HepG2 (cell line): Measurements from ENCODE around the gene ATP4A. TPM values are rescaled to one million over a fixed set of nuclear protein-coding genes. Genes with fewer than 3 reads are reported as not detected.

ENCODE experiments used
- ATAC-seq: fragments of 200-7000 bp; cut with Tn5 transposase; 3 replicates; pipeline ENCODE4 v1.9.1; 2020; ENCODE audit warnings: mild to moderate bottlenecking, moderate library complexity
- BruUV-seq: library from RNA; stranded (reverse); fragments of 400-500 nt; replicated peaks from 2 replicates; lab custom pipeline; 2021; lab: Mats Ljungman, UMichigan
- CTCF ChIA-PET: fragments of 300-600 bp; formaldehyde crosslinking; extraction: SDS; loops from one replicate; lab custom pipeline; 2021; ENCODE audit warnings: low total read pairs, inconsistent platforms, low intra/inter-chr PET ratio; lab: Yijun Ruan, JAX
- POLR2A ChIA-PET: fragments of 350-600 bp; sonication (Branson Sonifier 250); formaldehyde crosslinking; loops from one replicate; lab custom pipeline; 2020; ENCODE audit warnings: antibody characterized with exemption, inconsistent platforms; lab: Yijun Ruan, JAX
- DNase-seq: peaks from one replicate; pipeline ENCODE4 v3.0.0-alpha.2; 2015; ENCODE audit warnings: low spot score
- FAIRE-seq: peaks from 3 replicates; lab custom pipeline; 2011; peaks lifted over from hg19 to GRCh38; lab: Jason Lieb, UNC
- H2AFZ ChIP-seq: one replicate; pipeline ENCODE4 v1.6.1; 2011; ENCODE audit warnings: low read length, inconsistent platforms
- H3K27ac ChIP-seq: fragments of 300-600 bp; 3 replicates; pipeline ENCODE4 v1.8.0; 2011; ENCODE audit warnings: mixed run types, mild to moderate bottlenecking, mixed read lengths, low read length, inconsistent platforms; ENCODE audit not compliant: insufficient read depth; ENCODE audit errors: extremely low read length
- H3K27me3 ChIP-seq, 2 experiments: fragments of 200-600 bp in 1 of 2; 2 replicates in 1 of 2; 3 replicates in 1 of 2; pipeline versions ENCODE4 v1.6.0 to v1.8.0; 2011; ENCODE audit warnings: low read length in 2 of 2, mild to moderate bottlenecking in 2 of 2, moderate library complexity in 2 of 2, inconsistent platforms in 1 of 2; ENCODE audit not compliant: insufficient read depth in 2 of 2, control insufficient read depth in 1 of 2
- H3K36me3 ChIP-seq, 2 experiments: fragments of 200-600 bp in 1 of 2; replicated peaks in 1 of 2; 2 replicates in 1 of 2; 3 replicates in 1 of 2; pipeline versions ENCODE4 v1.5.1 to v1.8.0; 2011; ENCODE audit warnings: low read length in 2 of 2, inconsistent platforms in 1 of 2; ENCODE audit not compliant: insufficient read depth in 2 of 2, control insufficient read depth in 1 of 2
- H3K4me1 ChIP-seq: 2 replicates; pipeline ENCODE4 v1.5.1; 2012; ENCODE audit warnings: low read length, inconsistent platforms; ENCODE audit not compliant: insufficient read depth
- H3K4me2 ChIP-seq: 2 replicates; pipeline ENCODE4 v1.6.0; 2011; ENCODE audit warnings: low read depth, low read length, inconsistent platforms
- H3K4me3 ChIP-seq, 3 experiments: fragments of 200-600 bp in 1 of 3; sonication (generic), shearing (Covaris generic) in 1 of 3; replicated peaks in 1 of 3; 2 replicates each; pipeline ENCODE4 v1.5.1; 2011 to 2016; ENCODE audit warnings: low read length in 3 of 3, inconsistent platforms in 2 of 3, low read depth in 2 of 3, mild to moderate bottlenecking in 2 of 3, control low read depth in 1 of 3, mixed read lengths in 1 of 3; ENCODE audit not compliant: insufficient read depth in 1 of 3
- H3K79me2 ChIP-seq: one replicate; pipeline ENCODE4 v1.6.1; 2011; ENCODE audit warnings: low read length, inconsistent platforms; ENCODE audit not compliant: insufficient read depth
- H3K9ac ChIP-seq: 2 replicates; pipeline ENCODE4 v1.6.0; 2011; ENCODE audit warnings: mild to moderate bottlenecking, low read depth, low read length, inconsistent platforms; ENCODE audit not compliant: insufficient read depth
- H3K9me3 ChIP-seq: 2 replicates; pipeline ENCODE4 v1.5.1; 2012; ENCODE audit warnings: mild to moderate bottlenecking, low read length
- H4K20me1 ChIP-seq: 2 replicates; pipeline ENCODE4 v1.6.0; 2011; ENCODE audit warnings: inconsistent platforms, mild to moderate bottlenecking, low read length, moderate library complexity; ENCODE audit not compliant: insufficient read depth
- CHCHD3 ChIP-seq: sonication (generic); formaldehyde crosslinking; IDR thresholded peaks from 2 replicates; pipeline ENCODE4 v1.8.0; 2022; ENCODE audit warnings: mild to moderate bottlenecking, missing genetic modification reagents, moderate library complexity
- ESRRA ChIP-seq: sonication (generic); formaldehyde crosslinking; IDR thresholded peaks from 2 replicates; pipeline ENCODE4 v1.5.1; 2020; ENCODE audit warnings: mild to moderate bottlenecking, low read depth, missing genetic modification reagents
- GPN1 ChIP-seq: sonication (generic); formaldehyde crosslinking; IDR thresholded peaks from 2 replicates; pipeline ENCODE4 v1.5.1; 2020; ENCODE audit warnings: missing genetic modification reagents, borderline replicate concordance
- HNRNPLL ChIP-seq: fragments of 200-400 bp; formaldehyde crosslinking; IDR thresholded peaks from 2 replicates; pipeline ENCODE4 v1.6.1; 2017; ENCODE audit warnings: mild to moderate bottlenecking, low read depth, low read length; ENCODE audit not compliant: poor library complexity, severe bottlenecking
- MAX ChIP-seq: IDR thresholded peaks from 2 replicates; pipeline ENCODE4 v1.6.1; 2012; ENCODE audit warnings: inconsistent platforms
- SOX6 ChIP-seq, 2 experiments: fragments of 450-650 bp in 1 of 2; sonication (generic) in 1 of 2; formaldehyde crosslinking in 1 of 2; IDR thresholded peaks; 2 replicates each; pipeline versions ENCODE4 v1.4.0 to v1.6.1; 2017 to 2020; ENCODE audit warnings: antibody characterized with exemption in 1 of 2, mild to moderate bottlenecking in 1 of 2, missing genetic modification reagents in 1 of 2
- SRF ChIP-seq: IDR thresholded peaks from 2 replicates; pipeline ENCODE4 v1.6.1; 2011; ENCODE audit warnings: mild to moderate bottlenecking, low read depth, low read length, moderate library complexity
- ZBTB7A ChIP-seq: sonication (generic); formaldehyde crosslinking; IDR thresholded peaks from 2 replicates; pipeline ENCODE4 v1.8.0; 2022; ENCODE audit warnings: mild to moderate bottlenecking, missing genetic modification reagents
- ZFP90 ChIP-seq: sonication (generic); formaldehyde crosslinking; IDR thresholded peaks from 2 replicates; pipeline ENCODE4 v1.8.0; 2022; ENCODE audit warnings: missing genetic modification reagents, mild to moderate bottlenecking, inconsistent platforms, borderline replicate concordance
- ZFY ChIP-seq: sonication (generic); formaldehyde crosslinking; IDR thresholded peaks from 2 replicates; pipeline ENCODE4 v1.4.0; 2020; ENCODE audit warnings: missing genetic modification reagents
- ZNF143 ChIP-seq: sonication (generic); formaldehyde crosslinking; IDR thresholded peaks from 2 replicates; pipeline ENCODE4 v1.4.0; 2020; ENCODE audit warnings: missing genetic modification reagents
- ZNF337 ChIP-seq: sonication (generic); formaldehyde crosslinking; IDR thresholded peaks from 2 replicates; pipeline ENCODE4 v1.5.1; 2020; ENCODE audit warnings: missing genetic modification reagents, low read depth, mild to moderate bottlenecking, borderline replicate concordance
- ZNF672 ChIP-seq: sonication (generic); formaldehyde crosslinking; IDR thresholded peaks from 2 replicates; pipeline ENCODE4 v1.8.1; 2022; ENCODE audit warnings: missing genetic modification reagents
- ZNF776 ChIP-seq: sonication (generic); formaldehyde crosslinking; IDR thresholded peaks from 2 replicates; pipeline ENCODE4 v1.4.0; 2020; ENCODE audit warnings: mild to moderate bottlenecking, missing genetic modification reagents
- ZNF792 ChIP-seq: IDR thresholded peaks from 2 replicates; pipeline ENCODE4 v1.6.1; 2016
- WGBS: methylation state at CpG from one replicate; pipeline ENCODE4 v1.1.6; 2017; ENCODE audit warnings: low lambda C conversion rate; 5-methylcytosine and 5-hydroxymethylcytosine counted together
- in situ Hi-C: cut with HindIII; loops from 2 replicates; pipeline ENCODE4 v1.10.0; 2017; ENCODE audit warnings: low pct_unique_long_range_greater_than_20kb; ENCODE audit not compliant: extremely low pct_ligation_motif_present
- intact Hi-C: fragments of 100-400 bp; cut with micrococcal nuclease; formaldehyde crosslinking; loops from one replicate; pipeline ENCODE4 v1.10.0; 2022; ENCODE audit not compliant: unreplicated experiment
- polyA plus RNA-seq, 8 experiments: library from polyadenylated mRNA; depleted of rRNA in 3 of 8; stranded (reverse) in 7 of 8; unstranded in 1 of 8; fragments of >200 nt; fragmentation: Illumina TruSeq in 4 of 8; extraction: Trizol in 4 of 8; gene quantifications; 2 replicates each; pipeline versions ENCODE4 v1.2.1 to v1.2.3, GENCODE V29; 2011 to 2016; ENCODE audit warnings: low read depth in 4 of 8, missing spikeins in 1 of 8, mixed read lengths in 1 of 8; ENCODE audit not compliant: insufficient read depth in 1 of 8
- total RNA-seq, 5 experiments: library from RNA; depleted of rRNA; stranded (reverse); fragments of >200 nt; fragmentation: Illumina TruSeq; extraction: Trizol; gene quantifications; 2 replicates each; pipeline ENCODE4 v1.2.3, GENCODE V29; 2016; ENCODE audit warnings: low read depth in 1 of 5
- TF ChIP-seq, protein P1 (sequence below): sonication (generic); formaldehyde crosslinking; IDR thresholded peaks from 2 replicates; pipeline ENCODE4 v1.9.0; 2021; ENCODE audit warnings: missing genetic modification reagents, mild to moderate bottlenecking, borderline replicate concordance

Gene ATP4A
- total and polyA plus RNA-seq, 2 of the 13 experiments (the other 11 are each of a cell fraction or from before 2014, with no cell fraction given), result 0.08 to 0.11 TPM

GRCh38 chr19:35558400-35559280 is 4.8 kb downstream of the ATP4A start (continued):
- no peak for TF ChIP-seq CHCHD3 (CRISPR knock-in tag)
- no peak for TF ChIP-seq ZNF143 (CRISPR knock-in tag)
- no peak for TF ChIP-seq HNRNPLL
- TF ChIP-seq, protein P1, sequence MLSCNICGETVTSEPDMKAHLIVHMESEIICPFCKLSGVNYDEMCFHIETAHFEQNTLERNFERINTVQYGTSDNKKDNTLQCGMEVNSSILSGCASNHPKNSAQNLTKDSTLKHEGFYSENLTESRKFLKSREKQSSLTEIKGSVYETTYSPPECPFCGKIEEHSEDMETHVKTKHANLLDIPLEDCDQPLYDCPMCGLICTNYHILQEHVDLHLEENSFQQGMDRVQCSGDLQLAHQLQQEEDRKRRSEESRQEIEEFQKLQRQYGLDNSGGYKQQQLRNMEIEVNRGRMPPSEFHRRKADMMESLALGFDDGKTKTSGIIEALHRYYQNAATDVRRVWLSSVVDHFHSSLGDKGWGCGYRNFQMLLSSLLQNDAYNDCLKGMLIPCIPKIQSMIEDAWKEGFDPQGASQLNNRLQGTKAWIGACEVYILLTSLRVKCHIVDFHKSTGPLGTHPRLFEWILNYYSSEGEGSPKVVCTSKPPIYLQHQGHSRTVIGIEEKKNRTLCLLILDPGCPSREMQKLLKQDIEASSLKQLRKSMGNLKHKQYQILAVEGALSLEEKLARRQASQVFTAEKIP, result no peak
- TF ChIP-seq GPN1 (CRISPR knock-in tag), result no peak
- no peak for TF ChIP-seq ZNF792 (CRISPR knock-in tag)

DNA sequence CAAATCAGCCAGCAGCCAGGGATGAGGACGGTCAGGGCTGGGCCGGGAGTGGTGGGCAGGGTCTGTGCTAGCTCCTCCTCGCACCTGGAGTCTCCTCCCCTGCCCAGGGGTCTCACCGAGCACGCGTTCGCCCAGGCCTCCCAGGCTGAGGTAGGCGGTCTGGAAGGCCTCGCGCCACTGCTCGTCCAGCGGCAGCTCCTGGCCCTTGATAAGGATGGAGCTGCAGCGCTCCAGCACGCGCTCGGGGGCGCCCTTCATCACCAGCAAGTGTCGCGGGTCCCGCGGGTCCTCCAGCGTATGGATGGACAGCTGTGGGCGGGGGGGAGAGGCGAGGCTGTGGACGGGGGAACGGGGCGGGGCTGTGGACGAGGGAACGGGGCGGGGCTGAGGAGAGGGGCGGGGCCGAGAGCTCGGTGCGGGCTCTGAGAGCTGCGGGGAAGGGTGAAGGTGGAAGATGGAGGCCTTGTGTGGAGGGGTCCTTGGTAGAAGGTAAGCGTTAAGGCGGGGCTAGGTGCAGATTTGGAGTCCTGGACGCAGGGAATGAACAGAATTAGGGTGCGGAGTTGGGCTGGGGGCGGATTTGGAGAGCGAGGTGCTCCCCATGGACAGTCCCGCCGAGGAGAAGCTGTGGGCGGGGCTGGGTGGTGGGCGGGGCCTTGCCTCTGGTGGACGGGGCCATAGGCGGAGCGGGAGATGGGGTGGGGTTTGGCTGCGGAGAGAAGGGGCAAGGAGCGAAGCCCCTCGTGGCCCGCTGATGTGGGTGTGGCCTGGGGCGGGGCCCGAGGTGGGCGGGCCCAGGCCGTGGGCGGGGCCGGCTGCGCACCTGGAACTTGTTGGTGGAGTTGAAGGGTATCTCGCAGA is 5.7 kb downstream of the ATP4A start:
- H4K20me1 ChIP-seq, result no peaks in the 10 kb centered on the region
- FAIRE-seq (no peak), DNase-seq (no peak), ATAC-seq (peak; percentile 46)
- H3K36me3 ChIP-seq, result no peaks in the 10 kb centered on the region
- no peak overlapping the region for H2AFZ ChIP-seq
- peaks cover 33% of the 10 kb centered on the region for H3K4me1 ChIP-seq
- ChIA-PET POLR2A (interaction anchor here (0.8 to 1.4 kb wide), 9 partner anchors 10 to 144 kb away, joined by 3 to 6 read pairs (median 4); partner anchors contain the start of gene COX6B1), CTCF (interaction anchor here (1.0 to 1.8 kb wide), 2 partner anchors 34 to 136 kb away, joined by 3 to 4 read pairs; no protein-coding TSS in a partner anchor)
- no peaks in the 10 kb centered on the region for H3K79me2 ChIP-seq
- H3K27me3 ChIP-seq, result peaks cover 1 to 54% of the 10 kb centered on the region in 2 experiments; a peak in 3 of 5 replicates
- no peak overlapping the region for H3K27ac ChIP-seq
- intact Hi-C loops (loop anchor here (5.0 to 10.0 kb wide), 3 partner anchors 35 to 87 kb away; partner anchors contain the start of genes COX6B1, ETV2 and HAUS5), in situ Hi-C loops (loop anchor here (5.0 kb wide), 1 partner anchor 35 kb away; no protein-coding TSS in a partner anchor)
- 21% methylated on average over 48 of the region's 60 CpGs for WGBS
- no TSS peak for BruUV-seq
- H3K4me3 ChIP-seq, result peak overlapping the region in 2 of 3 experiments; percentile 36 to 56; a peak in 3 of 6 replicates
- no peaks in the 10 kb centered on the region for H3K9me3 ChIP-seq
- no peak overlapping the region for H3K9ac ChIP-seq
- H3K4me2 ChIP-seq, result peak overlapping the region; percentile 56
- 0 out of 2 replicates have a peak, but pooled peaks have one; percentile 42 for TF ChIP-seq ESRRA (CRISPR knock-in tag)
- peak; percentile 47; the same call in 1 of the 2 replicates for TF ChIP-seq ZFY (CRISPR knock-in tag)
- 0 out of 2 replicates have a peak, but pooled peaks have one; percentile 49 for TF ChIP-seq ZNF776 (CRISPR knock-in tag)
- TF ChIP-seq ZNF337 (CRISPR knock-in tag), result no peak
- 0 out of 2 replicates have a peak, but pooled peaks have one; percentile 5 for TF ChIP-seq ZNF672 (CRISPR knock-in tag)
- TF ChIP-seq ZFP90, result 0 out of 2 replicates have a peak, but pooled peaks have one; percentile 28
- no peak for TF ChIP-seq SRF
- peak; percentile 65 for TF ChIP-seq MAX
- no peak for TF ChIP-seq SOX6 (IDR thresholded peaks at IDR 0.05)
- TF ChIP-seq SOX6 (CRISPR knock-in tag; IDR thresholded peaks at IDR 0.05), result 0 out of 2 replicates have a peak, but pooled peaks have one; percentile 12
- TF ChIP-seq ZBTB7A, result 0 out of 2 replicates have a peak, but pooled peaks have one; percentile 32
